Thyroid gland (tissue), 4 donors: ENCODE measurements around the gene GH1.
"Not testable (repeated sequence)": the region's sequence is repeated elsewhere in the genome, so short reads cannot be mapped to it uniquely, and the experiment has no call there.

Experiments
- CTCF ChIP-seq, 6 experiments: fragments of 200-600 bp in 3 of 6; fragments of 450-650 bp in 3 of 6; sonication (generic) in 3 of 6; IDR thresholded peaks; one replicate each; pipeline ENCODE4 v1.5.1; 2016 to 2019; ENCODE audit warnings: antibody characterized with exemption in 6 of 6, mild to moderate bottlenecking in 2 of 6, inconsistent platforms in 1 of 6, moderate library complexity in 1 of 6
- POLR2A ChIP-seq, 2 donors: fragments of 450-650 bp; IDR thresholded peaks; one replicate each; pipeline ENCODE4 v1.6.1; 2017; ENCODE audit warnings: antibody characterized with exemption in 2 of 2, mild to moderate bottlenecking in 2 of 2, moderate library complexity in 1 of 2

GRCh38 chr17:63870292-63870665 lies 48.4 kb downstream of the GH1 start:
- TF ChIP-seq POLR2A, CTCF (IDR thresholded peaks at IDR 0.05): not testable (repeated sequence)
